H1 (cell line): Measurements from ENCODE around the gene ATPAF1. TPM values are rescaled to one million over a fixed set of nuclear protein-coding genes. Genes with fewer than 3 reads are reported as not detected.

Experiments
- CTCF ChIA-PET: fragments of 300-600 bp; sonication (Branson Sonifier 250); formaldehyde crosslinking; loops from one replicate; lab custom pipeline; 2021; ENCODE audit not compliant: partially characterized antibody; lab: Charles Lee
- POLR2A ChIA-PET: fragments of 300-600 bp; sonication (Branson Sonifier 250); formaldehyde crosslinking; loops from one replicate; lab custom pipeline; 2021; ENCODE audit warnings: inconsistent platforms; ENCODE audit not compliant: partially characterized antibody; lab: Charles Lee
- DNase-seq, 2 experiments: peaks; one replicate each; pipeline versions ENCODE4 v3.0.0 to v3.0.0-alpha.2; 2010 to 2022; ENCODE audit warnings: low spot score in 2 of 2, low read depth in 1 of 2, mixed read lengths in 1 of 2
- FAIRE-seq: peaks from 2 replicates; lab custom pipeline; 2011; peaks lifted over from hg19 to GRCh38; lab: Jason Lieb, UNC
- H2AFZ ChIP-seq: 2 replicates; pipeline ENCODE4 v1.8.1; 2012; ENCODE audit warnings: low read length, inconsistent platforms
- H2AK5ac ChIP-seq: 2 replicates; pipeline ENCODE4 v1.6.1; 2013; ENCODE audit warnings: low read depth, low read length
- H2BK120ac ChIP-seq: replicated peaks from 2 replicates; pipeline ENCODE3; 2013; ENCODE audit warnings: low read depth, low read length, inconsistent platforms
- H2BK12ac ChIP-seq: 2 replicates; pipeline ENCODE4 v1.6.1; 2013; ENCODE audit warnings: low read depth, low read length
- H2BK15ac ChIP-seq: 2 replicates; pipeline ENCODE4 v1.6.1; 2013; ENCODE audit warnings: low read length
- H2BK20ac ChIP-seq: 2 replicates; pipeline ENCODE4 v1.6.1; 2013; ENCODE audit warnings: low read length
- H2BK5ac ChIP-seq: 2 replicates; pipeline ENCODE4 v1.6.1; 2013; ENCODE audit warnings: low read depth, low read length
- H3K14ac ChIP-seq: 2 replicates; pipeline ENCODE4 v1.6.1; 2013; ENCODE audit warnings: inconsistent platforms; ENCODE audit not compliant: insufficient read length
- H3K18ac ChIP-seq: 2 replicates; pipeline ENCODE4 v1.6.1; 2013; ENCODE audit warnings: low read length; ENCODE audit errors: extremely low read depth
- H3K23ac ChIP-seq: 2 replicates; pipeline ENCODE4 v1.6.1; 2013; ENCODE audit warnings: inconsistent platforms; ENCODE audit not compliant: insufficient read length
- H3K23me2 ChIP-seq: 2 replicates; pipeline ENCODE4 v1.6.1; 2013; ENCODE audit warnings: low read depth, low read length
- H3K27ac ChIP-seq: 2 replicates; pipeline ENCODE4 v1.6.1; 2011; ENCODE audit warnings: low read depth, low read length, inconsistent platforms
- H3K27me3 ChIP-seq, 4 experiments: replicated peaks in 1 of 4; 1 replicate in 1 of 4; 2 replicates in 3 of 4; pipeline versions ENCODE4 v1.6.1 to v1.8.1; 2011 to 2013; ENCODE audit warnings: low read length in 3 of 4, mild to moderate bottlenecking in 3 of 4, inconsistent platforms in 2 of 4, mixed read lengths in 2 of 4, moderate library complexity in 1 of 4; ENCODE audit not compliant: control insufficient read depth in 3 of 4, insufficient read depth in 3 of 4; ENCODE audit errors: extremely low read depth in 1 of 4
- H3K36me3 ChIP-seq, 4 experiments: 2 replicates each; pipeline versions ENCODE4 v1.6.1 to v1.8.1; 2011 to 2013; ENCODE audit warnings: mild to moderate bottlenecking in 4 of 4, low read length in 3 of 4, moderate library complexity in 2 of 4, control low read depth in 1 of 4, inconsistent platforms in 1 of 4; ENCODE audit not compliant: insufficient read depth in 4 of 4, control insufficient read depth in 2 of 4
- H3K4ac ChIP-seq: replicated peaks from 2 replicates; pipeline ENCODE3; 2013; ENCODE audit warnings: low read length, low read depth, mixed read lengths, inconsistent platforms; ENCODE audit not compliant: insufficient read length
- H3K4me1 ChIP-seq, 4 experiments: replicated peaks in 1 of 4; 1 replicate in 1 of 4; 2 replicates in 3 of 4; pipeline versions ENCODE4 v1.6.1 to v1.8.1; 2011 to 2013; ENCODE audit warnings: low read length in 3 of 4, inconsistent platforms in 2 of 4, mixed read lengths in 1 of 4; ENCODE audit not compliant: insufficient read depth in 4 of 4, control insufficient read depth in 3 of 4
- H3K4me2 ChIP-seq, 2 experiments: 2 replicates each; pipeline versions ENCODE4 v1.6.1 to v1.8.1; 2011 to 2013; ENCODE audit warnings: low read depth in 2 of 2, low read length in 2 of 2, control low read depth in 1 of 2, inconsistent platforms in 1 of 2, mild to moderate bottlenecking in 1 of 2; ENCODE audit not compliant: insufficient read depth in 1 of 2
- H3K4me3 ChIP-seq, 4 experiments: fragments of 200-600, 300-600 bp in 1 of 4; sonication (generic), shearing (Covaris generic), sonication (Bioruptor Twin) in 1 of 4; 2 replicates each; pipeline versions ENCODE4 v1.5.1 to v1.8.1; 2011 to 2016; ENCODE audit warnings: low read length in 4 of 4, low read depth in 3 of 4, control low read depth in 2 of 4, inconsistent platforms in 2 of 4, mild to moderate bottlenecking in 2 of 4, mixed read lengths in 1 of 4, moderate library complexity in 1 of 4; ENCODE audit not compliant: insufficient read depth in 2 of 4; ENCODE audit errors: extremely low read depth in 1 of 4
- H3K56ac ChIP-seq: replicated peaks from 2 replicates; pipeline ENCODE3; 2013; ENCODE audit warnings: low read depth, mild to moderate bottlenecking, mixed read lengths, low read length, inconsistent platforms; ENCODE audit not compliant: insufficient read length
- H3K79me1 ChIP-seq: 2 replicates; pipeline ENCODE4 v1.6.1; 2013; ENCODE audit warnings: low read depth, low read length, control low read depth
- H3K79me2 ChIP-seq, 2 experiments: 2 replicates each; pipeline versions ENCODE4 v1.6.1 to v1.8.1; 2012 to 2013; ENCODE audit warnings: low read length in 2 of 2, mild to moderate bottlenecking in 2 of 2, inconsistent platforms in 1 of 2; ENCODE audit not compliant: insufficient read depth in 2 of 2, control insufficient read depth in 1 of 2
- H3K9ac ChIP-seq, 4 experiments: replicated peaks in 1 of 4; 1 replicate in 1 of 4; 2 replicates in 3 of 4; pipeline versions ENCODE4 v1.6.1 to v1.8.1; 2011 to 2013; ENCODE audit warnings: low read depth in 3 of 4, low read length in 3 of 4, control low read depth in 2 of 4, mild to moderate bottlenecking in 2 of 4, moderate library complexity in 2 of 4, inconsistent platforms in 1 of 4; ENCODE audit errors: extremely low read depth in 1 of 4
- H3K9me3 ChIP-seq, 2 experiments: 2 replicates each; pipeline versions ENCODE4 v1.6.1 to v1.8.1; 2012 to 2013; ENCODE audit warnings: mild to moderate bottlenecking in 2 of 2, moderate library complexity in 2 of 2, control low read depth in 1 of 2, inconsistent platforms in 1 of 2, low read depth in 1 of 2, low read length in 1 of 2, mixed read lengths in 1 of 2; ENCODE audit not compliant: insufficient read depth in 2 of 2
- H4K20me1 ChIP-seq, 2 experiments: replicated peaks in 1 of 2; 2 replicates each; pipeline versions ENCODE3 to v1.8.1; 2011 to 2013; ENCODE audit warnings: inconsistent platforms in 2 of 2, low read length in 2 of 2, mild to moderate bottlenecking in 1 of 2; ENCODE audit not compliant: insufficient read depth in 2 of 2, control insufficient read depth in 1 of 2
- H4K5ac ChIP-seq: 2 replicates; pipeline ENCODE4 v1.6.1; 2013; ENCODE audit warnings: low read length, low read depth, mixed read lengths, inconsistent platforms; ENCODE audit not compliant: insufficient read length
- H4K8ac ChIP-seq: 2 replicates; pipeline ENCODE4 v1.8.0; 2013; ENCODE audit warnings: mild to moderate bottlenecking, moderate library complexity, low read length, inconsistent platforms; ENCODE audit not compliant: insufficient read depth; ENCODE audit errors: extremely low read depth
- H4K91ac ChIP-seq: replicated peaks from 2 replicates; pipeline ENCODE3; 2013; ENCODE audit warnings: low read length, mixed read lengths, inconsistent platforms; ENCODE audit not compliant: insufficient read length
- ASH2L ChIP-seq: fragments of 200-600, 300-600 bp; sonication (generic); IDR thresholded peaks from one replicate; pipeline ENCODE4 v1.7.1; 2017; ENCODE audit warnings: low read length
- BACH1 ChIP-seq: IDR thresholded peaks from 2 replicates; pipeline ENCODE4 v1.6.1; 2012; ENCODE audit warnings: low read length, improper control_type of control experiment
- BCL11A ChIP-seq, 2 experiments: IDR thresholded peaks; one replicate each; pipeline ENCODE4 v1.6.1; 2011; ENCODE audit warnings: low read depth in 2 of 2, low read length in 2 of 2, mild to moderate bottlenecking in 2 of 2
- BRCA1 ChIP-seq: IDR thresholded peaks from 2 replicates; pipeline ENCODE4 v1.6.1; 2012; ENCODE audit warnings: low read depth, low read length, improper control_type of control experiment
- CHD1 ChIP-seq: IDR thresholded peaks from 2 replicates; pipeline ENCODE4 v1.6.1; 2012; ENCODE audit warnings: low read depth, low read length, improper control_type of control experiment
- CHD2 ChIP-seq: IDR thresholded peaks from 2 replicates; pipeline ENCODE4 v1.6.1; 2012; ENCODE audit warnings: low read length, improper control_type of control experiment
- CREB1 ChIP-seq: IDR thresholded peaks from 2 replicates; pipeline ENCODE4 v1.6.1; 2012; ENCODE audit warnings: inconsistent platforms
- EZH2 ChIP-seq: fragments of 200-600 bp; sonication (generic); IDR thresholded peaks from 2 replicates; pipeline ENCODE4 v1.7.1; 2012; ENCODE audit warnings: low read depth, mild to moderate bottlenecking, moderate library complexity, low read length, inconsistent platforms; ENCODE audit not compliant: severe bottlenecking
- JUND ChIP-seq: IDR thresholded peaks from 2 replicates; pipeline ENCODE4 v1.6.1; 2011; ENCODE audit warnings: mild to moderate bottlenecking, improper control_type of control experiment, low read length
- MAX ChIP-seq: IDR thresholded peaks from 2 replicates; pipeline ENCODE4 v1.6.1; 2012; ENCODE audit warnings: inconsistent platforms
- RFX5 ChIP-seq: IDR thresholded peaks from 2 replicates; pipeline ENCODE4 v1.6.1; 2011; ENCODE audit warnings: low read depth, low read length, improper control_type of control experiment, borderline replicate concordance
- RNF2 ChIP-seq: fragments of 200-900, 300-1000 bp; sonication (generic); IDR thresholded peaks from 2 replicates; pipeline ENCODE4 v1.7.1; 2016; ENCODE audit warnings: borderline replicate concordance, low read depth, mild to moderate bottlenecking, antibody characterized with exemption, low read length; ENCODE audit not compliant: poor library complexity, severe bottlenecking; ENCODE audit errors: missing control alignments
- RXRA ChIP-seq: IDR thresholded peaks from 2 replicates; pipeline ENCODE4 v1.6.1; 2011; ENCODE audit warnings: low read depth, mild to moderate bottlenecking, low read length, moderate library complexity; ENCODE audit not compliant: insufficient read depth
- SAP30 ChIP-seq: fragments of 300-600 bp; sonication (generic); IDR thresholded peaks from 2 replicates; pipeline ENCODE4 v1.7.1; 2012; ENCODE audit warnings: low read length, moderate library complexity, mild to moderate bottlenecking, inconsistent platforms; ENCODE audit not compliant: insufficient read depth, insufficient replicate concordance
- TBP ChIP-seq: IDR thresholded peaks from 2 replicates; pipeline ENCODE4 v1.6.1; 2011; ENCODE audit warnings: low read depth, low read length, improper control_type of control experiment
- WGBS, 2 experiments: shearing (Covaris generic) in 1 of 2; methylation state at CpG; one replicate each; pipeline versions ENCODE4 v1.1.6 to v1.1.7; 2013 to 2015; ENCODE audit warnings: low lambda C conversion rate in 2 of 2, mixed read lengths in 2 of 2, inconsistent platforms in 1 of 2, low coverage in 1 of 2, missing lambda C conversion rate in 1 of 2; ENCODE audit not compliant: insufficient replicate concordance in 2 of 2, insufficient coverage in 1 of 2, insufficient read length in 1 of 2; ENCODE audit errors: extremely low coverage in 1 of 2, missing lambda C conversion rate in 1 of 2; 5-methylcytosine and 5-hydroxymethylcytosine counted together
- polyA plus RNA-seq, 7 experiments: library from polyadenylated mRNA; depleted of rRNA in 3 of 7; stranded (reverse) in 5 of 7; unstranded in 2 of 7; fragments of >200 nt in 5 of 7; fragments of 200-250 nt in 2 of 7; gene quantifications; 1 replicate in 5 of 7; 2 replicates in 1 of 7; 4 replicates in 1 of 7; pipeline versions ENCODE4 v1.2.1 to v1.2.3, GENCODE V29; 2011 to 2013; ENCODE audit warnings: missing spikeins in 2 of 7, mixed read lengths in 2 of 7
- total RNA-seq: library from RNA; stranded (reverse); fragmentation: NEBNext Ultra II Directional; extraction: Animal tissue kit (Norgen Biotek cat#: 25700); gene quantifications from 2 replicates; pipeline ENCODE4 v1.2.1, GENCODE V29; 2021

Gene ATPAF1
- total and polyA plus RNA-seq, 2 of the 8 experiments (the other 6 are each of a cell fraction or from before 2014, with no cell fraction given): 46.7 to 55.9 TPM

- Histone ChIP-seq H2BK120ac (no peak overlapping the region), H4K8ac (no peak overlapping the region), H3K9ac (no peak overlapping the region), H3K23me2 (no peaks in the 10 kb centered on the region), H3K4me1 (no peaks in the 10 kb centered on the region), H2BK20ac (no peak overlapping the region), H3K4me3 (no peak overlapping the region), H2AFZ (no peak overlapping the region), H4K5ac (no peak overlapping the region), H3K9me3 (no peaks in the 10 kb centered on the region), H3K27ac (no peak overlapping the region), H2AK5ac (no peak overlapping the region), H2BK15ac (no peak overlapping the region), H4K20me1 (no peaks in the 10 kb centered on the region), H3K27me3 (no peaks in the 10 kb centered on the region), H3K23ac (no peak overlapping the region), H2BK5ac (no peak overlapping the region), H3K4me2 (no peak overlapping the region), H4K91ac (no peak overlapping the region), H3K14ac (no peak overlapping the region), H3K18ac (no peak overlapping the region), H3K79me2 (no peaks in the 10 kb centered on the region), H2BK12ac (no peak overlapping the region), H3K4ac (no peak overlapping the region), H3K36me3 (peaks cover 0 to 13% (median 5%) of the 10 kb centered on the region in 4 experiments; a peak in 6 of 8 replicates), H3K56ac (no peak overlapping the region), H3K79me1 (no peaks in the 10 kb centered on the region)
- WGBS, 2 experiments: 82% methylated on average over 1 of the region's 1 CpG; no CpG with 5 or more reads in 1 of the 2 experiments
- no peak for DNase-seq
- ChIA-PET CTCF (no interaction called here), POLR2A (interaction anchor here (2.0 kb wide), 1 partner anchor 10 kb away, joined by 4 read pairs; no protein-coding TSS in a partner anchor)
- no peak for FAIRE-seq
- TF ChIP-seq SAP30 (no peak), RFX5 (no peak), ASH2L (no peak), BCL11A (IDR thresholded peaks at IDR 0.05; ENCODE audit: low read depth in 2 of 2, low read length in 2 of 2) (no peak), JUND (no peak), CHD1 (no peak), MAX (no peak), CHD2 (no peak), TBP (no peak), CREB1 (no peak), EZH2 (no peak), BRCA1 (no peak), BACH1 (no peak), RNF2 (no peak), RXRA (no peak)
Observed at GRCh38 chr1:46639547-46639946, 28.6 kb downstream of the ATPAF1 start.
